ENCODE data around the gene ZNF740.
"Not testable (repeated sequence)": the region's sequence is repeated elsewhere in the genome, so short reads cannot be mapped to it uniquely, and the experiment has no call there.

ZNF740 gene, protein sequence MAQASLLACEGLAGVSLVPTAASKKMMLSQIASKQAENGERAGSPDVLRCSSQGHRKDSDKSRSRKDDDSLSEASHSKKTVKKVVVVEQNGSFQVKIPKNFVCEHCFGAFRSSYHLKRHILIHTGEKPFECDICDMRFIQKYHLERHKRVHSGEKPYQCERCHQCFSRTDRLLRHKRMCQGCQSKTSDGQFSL

DNA sequence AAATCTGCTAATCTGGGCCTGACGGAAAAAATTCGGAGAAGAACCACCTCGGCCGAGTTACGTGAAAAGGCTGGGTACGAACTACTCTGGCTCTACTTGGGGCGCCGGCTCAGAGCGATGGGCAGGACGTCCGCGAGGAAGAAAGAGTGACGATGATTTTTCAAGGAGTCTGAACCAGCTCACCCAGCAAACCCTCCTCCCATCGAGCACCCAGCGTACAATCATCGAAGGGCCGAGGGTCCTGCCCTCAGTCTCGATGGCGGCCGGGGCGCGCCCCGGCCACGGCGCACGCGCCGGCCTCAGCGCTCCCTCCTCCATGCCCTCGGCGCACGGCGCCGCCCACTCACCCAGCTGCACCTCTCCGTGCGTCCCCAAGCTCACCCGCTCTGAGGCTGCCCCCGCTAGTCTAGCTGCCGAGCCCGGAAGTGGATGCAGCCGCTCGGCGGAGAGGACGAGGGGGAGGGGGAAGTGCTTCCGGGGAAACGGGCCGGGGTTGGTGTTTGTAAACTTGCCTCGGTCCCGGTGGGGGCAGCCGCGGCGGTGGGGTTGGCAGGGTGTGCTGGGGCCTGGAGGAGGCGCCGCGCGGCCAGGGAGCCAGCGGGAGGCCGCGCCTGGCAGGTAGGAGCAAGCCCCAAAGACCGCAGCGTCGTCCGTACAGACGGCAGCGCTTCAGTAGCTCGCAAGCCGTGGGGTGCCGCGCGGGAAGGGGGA is at the start of gene ZNF740, which contains the start of gene CSAD:
Gene ZNF740, plus strand, starts transcription at position 503 of the 711 bp plus-strand sequence. CDS start 1,262 bp downstream, outside the sequence.
Gene CSAD, minus strand, starts transcription at position 706 of the 711 bp plus-strand sequence. CDS start 7,455 bp downstream, outside the sequence.
- peak; percentile 98 for DNase-seq (ENCODE audit: insufficient read length, low spot score)
- peak; percentile 51 for TF ChIP-seq POLR2A (IDR thresholded peaks at IDR 0.05; ENCODE audit: low read depth, low read length)
- FAIRE-seq, result peak; percentile 65

DNA sequence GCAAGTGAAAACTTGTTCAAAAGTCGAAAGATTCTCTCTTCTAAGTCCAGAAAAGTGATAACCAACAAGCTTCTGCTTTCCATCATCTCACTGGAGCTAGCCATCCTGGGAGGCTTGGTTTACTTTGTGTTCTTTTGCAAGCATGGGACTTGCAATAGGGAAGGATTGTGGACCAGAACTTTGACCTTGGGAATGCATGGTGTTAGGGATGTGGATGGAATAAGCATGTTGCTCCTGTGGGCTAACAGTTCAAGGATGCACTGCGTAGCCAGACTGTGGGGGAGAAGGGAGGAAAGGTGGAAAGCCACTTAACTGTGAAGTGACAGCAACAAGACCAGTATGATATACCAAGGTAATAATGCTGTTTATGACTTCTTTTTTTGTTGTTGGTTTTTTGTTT is 48.7 kb upstream of the ZNF740 start:
- DNase-seq (ENCODE audit: insufficient read length, low spot score), result no peak
- TF ChIP-seq POLR2A (IDR thresholded peaks at IDR 0.05; ENCODE audit: low read depth, low read length), result no peak
- FAIRE-seq, result no peak

DNA sequence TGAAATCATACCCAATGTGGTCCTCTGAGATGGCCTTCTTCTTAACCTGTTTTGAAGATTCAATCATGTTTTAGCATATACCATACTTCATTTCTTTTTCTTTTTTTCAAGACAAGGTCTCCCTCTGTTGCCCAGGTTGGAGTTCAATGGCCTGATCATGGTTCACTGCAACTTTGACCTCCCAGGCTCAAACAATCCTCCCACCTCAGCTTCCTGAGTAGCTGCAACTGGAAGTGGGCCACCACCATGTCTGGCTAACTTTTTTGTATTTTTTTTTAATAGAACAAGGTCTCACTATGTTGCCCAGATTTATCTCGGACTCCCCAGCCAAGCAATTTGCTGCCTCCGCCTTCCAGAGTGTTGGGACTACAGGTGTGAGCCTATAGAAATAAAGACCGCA is 46.8 kb upstream of the ZNF740 start:
- no peak for TF ChIP-seq POLR2A (IDR thresholded peaks at IDR 0.05; ENCODE audit: low read depth, low read length)
- DNase-seq (ENCODE audit: insufficient read length, low spot score), result no peak
- no peak for FAIRE-seq

DNA sequence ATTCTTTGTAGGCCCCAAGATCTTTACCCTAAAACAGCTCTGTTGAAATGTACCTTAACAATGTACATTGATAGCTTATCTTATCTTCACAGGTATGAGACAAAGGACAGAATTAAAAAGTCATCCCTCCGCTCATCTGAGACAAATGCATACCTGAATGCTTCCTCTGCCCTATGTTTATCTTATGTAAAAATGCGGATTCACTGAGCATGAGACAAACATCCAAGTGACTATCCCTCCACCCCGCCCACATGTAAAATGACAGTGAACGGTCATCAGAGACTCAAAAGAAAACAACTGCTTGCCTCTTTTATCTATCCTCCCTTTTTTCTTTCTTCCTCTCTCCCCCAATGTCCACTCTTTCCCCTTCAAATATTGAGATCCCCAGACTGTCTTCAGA is 37.2 kb upstream of the ZNF740 start:
- FAIRE-seq (no peak), DNase-seq (ENCODE audit: insufficient read length, low spot score) (no peak)
- TF ChIP-seq POLR2A (IDR thresholded peaks at IDR 0.05; ENCODE audit: low read depth, low read length), result no peak

DNA sequence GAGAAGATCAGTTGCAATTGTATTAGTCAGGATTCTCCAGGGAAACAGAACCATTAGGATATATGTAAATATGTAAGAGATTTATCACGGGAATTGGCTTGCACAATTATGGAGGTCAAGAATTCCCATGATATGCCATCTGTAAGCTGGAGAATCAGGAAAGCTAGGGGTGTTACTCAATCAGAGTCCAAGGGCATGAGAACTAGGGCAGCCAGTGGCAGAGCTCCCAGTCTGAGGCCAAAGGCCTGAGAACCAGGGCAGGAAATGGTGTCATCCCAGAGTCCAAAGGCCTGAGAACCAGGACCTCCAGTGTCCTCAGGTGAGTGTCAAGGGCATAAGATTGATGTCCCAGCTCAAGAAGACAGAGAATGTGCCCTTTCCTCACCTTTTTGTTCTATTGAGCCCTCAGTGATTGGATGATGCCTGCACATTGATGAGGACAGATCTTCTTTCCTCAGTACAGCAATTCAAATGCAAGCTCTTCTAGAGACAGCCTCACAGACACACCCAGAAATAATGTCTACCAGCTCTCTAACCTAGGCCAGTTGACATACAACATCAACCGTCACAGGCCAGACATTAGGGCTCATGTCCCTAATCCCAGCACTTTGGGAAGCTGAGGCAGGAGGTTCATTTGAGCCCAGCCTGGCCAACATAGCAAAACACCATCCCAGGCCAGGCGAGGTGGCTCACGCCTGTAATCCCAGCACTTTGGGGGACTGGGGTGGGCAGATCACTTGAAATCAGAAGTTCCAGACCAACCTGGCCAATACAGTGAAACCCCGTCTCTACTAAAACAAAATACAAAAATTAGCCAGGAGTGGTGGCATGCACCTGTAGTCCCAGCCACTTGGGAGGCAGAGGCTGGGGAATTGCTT is 34.9 kb upstream of the ZNF740 start:
- no peak for TF ChIP-seq POLR2A (IDR thresholded peaks at IDR 0.05; ENCODE audit: low read depth, low read length)
- FAIRE-seq (no peak), DNase-seq (ENCODE audit: insufficient read length, low spot score) (no peak)

DNA sequence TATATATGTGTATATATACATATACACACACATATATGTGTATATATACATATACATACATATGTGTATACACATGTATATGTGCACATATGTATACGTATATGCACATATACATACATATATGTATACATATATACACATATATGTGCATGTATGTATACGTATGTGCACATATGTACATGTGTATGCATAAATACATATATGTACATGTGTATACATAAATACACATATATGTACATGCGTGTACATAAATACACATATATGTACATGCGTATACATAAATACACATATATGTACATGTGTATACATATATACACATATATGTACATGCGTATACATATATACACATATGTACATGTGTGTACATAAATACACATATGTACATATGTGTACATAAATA is 33.3 kb upstream of the ZNF740 start:
- DNase-seq (ENCODE audit: insufficient read length, low spot score) (no peak), FAIRE-seq (no peak)
- no peak for TF ChIP-seq POLR2A (IDR thresholded peaks at IDR 0.05; ENCODE audit: low read depth, low read length)

DNA sequence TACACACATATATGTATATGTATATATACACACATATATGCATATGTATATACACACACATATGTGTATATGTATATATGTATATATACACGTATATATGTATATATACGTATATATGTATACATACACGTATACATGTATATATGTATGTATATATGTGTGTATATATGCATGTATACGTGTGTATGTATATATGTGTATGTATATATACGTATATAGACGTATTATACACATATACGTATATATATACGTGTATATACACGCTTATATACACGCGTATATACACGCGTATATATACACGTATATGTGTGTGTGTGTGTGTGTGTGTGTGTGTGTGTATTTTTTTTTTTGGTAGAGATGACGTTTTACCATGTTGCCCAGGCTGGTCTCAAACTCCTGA is 32.9 kb upstream of the ZNF740 start:
- TF ChIP-seq POLR2A (IDR thresholded peaks at IDR 0.05; ENCODE audit: low read depth, low read length), result no peak
- no peak for FAIRE-seq
- DNase-seq (ENCODE audit: insufficient read length, low spot score), result no peak

DNA sequence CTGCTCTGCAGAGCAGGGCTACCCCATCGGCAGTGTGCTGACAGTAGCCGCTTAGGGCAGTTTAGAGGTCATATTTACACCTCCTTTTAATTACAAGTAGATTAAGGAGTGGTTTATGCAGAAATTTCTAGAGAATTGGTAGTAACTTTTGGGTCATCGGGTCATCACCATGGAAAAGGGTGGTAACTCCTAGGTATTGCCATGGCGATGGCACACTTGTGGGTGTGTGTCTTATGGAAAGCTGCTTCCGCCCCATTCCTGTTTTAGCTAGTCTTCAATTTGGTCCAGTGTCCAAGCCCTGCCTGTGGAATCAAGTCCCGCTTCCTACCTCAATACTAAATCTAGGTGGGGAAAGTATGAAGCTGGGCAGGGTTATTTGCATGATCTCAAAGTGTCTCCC is 29.5 kb upstream of the ZNF740 start:
- no peak for TF ChIP-seq POLR2A (IDR thresholded peaks at IDR 0.05; ENCODE audit: low read depth, low read length)

DNA sequence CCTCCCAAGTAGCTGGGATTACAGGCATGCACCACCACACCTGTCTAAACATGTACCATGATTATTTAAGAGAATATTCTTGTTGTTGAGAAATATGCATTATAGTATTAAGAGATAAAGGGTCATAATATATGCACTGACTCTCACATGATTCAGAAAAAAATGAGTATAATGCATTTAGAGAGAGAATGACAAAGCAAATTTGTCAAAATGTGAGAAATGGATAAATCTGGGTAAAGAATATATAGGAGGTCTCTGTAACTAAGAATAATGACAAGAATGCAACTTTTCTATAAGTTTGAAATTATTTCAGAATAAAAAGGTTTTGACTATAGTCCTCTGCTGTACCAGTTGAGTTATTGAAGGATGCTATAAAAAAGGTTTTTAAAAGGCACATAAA is 28.1 kb upstream of the ZNF740 start:
- DNase-seq (ENCODE audit: insufficient read length, low spot score) (no peak), FAIRE-seq (no peak)
- no peak for TF ChIP-seq POLR2A (IDR thresholded peaks at IDR 0.05; ENCODE audit: low read depth, low read length)

More for the DNA sequence above, 29.5 kb upstream of the ZNF740 start:
- no peak for DNase-seq (ENCODE audit: insufficient read length, low spot score)
- no peak for FAIRE-seq

DNA sequence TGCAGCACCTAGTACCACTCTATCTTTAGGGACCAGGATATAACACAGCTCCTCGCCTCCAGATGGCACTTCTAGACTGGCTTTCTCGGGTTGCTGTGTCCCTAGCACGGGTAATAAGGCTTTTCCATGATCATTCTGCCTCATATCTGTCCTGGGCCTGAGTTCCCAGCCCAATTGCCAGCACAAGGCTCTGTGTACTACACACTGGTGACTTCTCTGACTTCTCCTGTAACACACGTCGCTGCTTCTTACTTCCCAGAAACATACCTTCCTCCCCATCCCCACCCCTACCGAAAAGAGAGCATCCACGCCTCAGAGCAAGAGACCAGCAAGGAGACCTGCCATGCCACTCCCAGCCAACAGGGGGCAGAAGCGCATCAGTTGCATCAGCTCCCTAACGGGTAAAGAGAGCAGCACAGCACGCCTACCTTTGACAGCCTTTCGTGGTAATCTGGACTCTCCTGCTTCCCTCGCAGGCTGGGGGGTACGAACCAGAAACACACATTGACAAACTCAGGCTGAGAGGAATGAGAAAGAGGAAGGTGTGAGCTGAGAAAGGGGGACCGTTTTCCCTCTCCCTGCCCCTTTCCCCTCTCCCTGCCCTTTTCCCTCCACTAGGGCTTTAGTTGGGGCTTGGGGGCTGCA is 21.2 kb upstream of the ZNF740 start:
- FAIRE-seq, result peak; percentile 30
- TF ChIP-seq POLR2A (IDR thresholded peaks at IDR 0.05; ENCODE audit: low read depth, low read length), result no peak
- DNase-seq (ENCODE audit: insufficient read length, low spot score), result peak; percentile 82

DNA sequence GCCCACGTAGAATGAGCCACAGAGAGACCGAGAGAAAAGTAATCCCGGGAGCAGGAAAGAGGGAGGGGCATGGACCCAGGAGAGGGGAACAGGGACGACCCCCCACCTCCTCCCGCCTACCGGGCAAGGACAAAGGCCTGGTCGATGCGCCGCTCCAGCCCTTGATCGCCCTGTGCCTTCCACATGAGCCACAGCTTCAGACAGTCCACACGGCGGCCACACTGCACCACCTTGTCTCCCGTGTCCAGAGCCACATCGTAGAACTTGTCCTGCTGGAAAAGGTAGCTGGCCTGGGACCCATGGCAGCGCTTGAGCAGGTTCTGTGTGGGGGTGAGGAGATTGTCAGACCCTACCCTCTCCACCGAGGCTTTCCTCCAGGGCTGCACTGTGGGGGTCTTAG is 20.5 kb upstream of the ZNF740 start:
- DNase-seq (ENCODE audit: insufficient read length, low spot score) (no peak), FAIRE-seq (no peak)
- TF ChIP-seq POLR2A (IDR thresholded peaks at IDR 0.05; ENCODE audit: low read depth, low read length), result no peak

DNA sequence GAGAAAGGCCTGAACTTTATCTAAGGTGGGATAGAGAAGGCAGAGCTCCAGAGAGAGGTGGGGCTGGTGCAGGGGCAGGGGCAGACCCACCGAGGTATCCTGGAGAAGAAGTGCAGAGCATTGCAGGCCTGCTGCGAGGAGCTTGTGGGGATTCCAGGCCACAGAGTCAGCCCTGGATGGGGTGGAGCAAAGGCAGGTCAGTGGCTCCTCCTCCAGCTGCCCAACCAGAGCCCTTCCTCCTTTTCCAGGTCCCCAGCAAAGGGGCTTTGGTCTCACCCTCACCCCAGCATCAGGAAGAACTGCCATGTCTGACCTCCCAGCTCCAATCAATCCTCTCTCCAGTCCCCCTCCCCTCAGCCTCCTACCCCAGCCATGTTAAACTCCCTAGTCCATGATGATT is 19.8 kb upstream of the ZNF740 start:
- no peak for DNase-seq (ENCODE audit: insufficient read length, low spot score)
- TF ChIP-seq POLR2A (IDR thresholded peaks at IDR 0.05; ENCODE audit: low read depth, low read length), result no peak
- FAIRE-seq, result no peak

DNA sequence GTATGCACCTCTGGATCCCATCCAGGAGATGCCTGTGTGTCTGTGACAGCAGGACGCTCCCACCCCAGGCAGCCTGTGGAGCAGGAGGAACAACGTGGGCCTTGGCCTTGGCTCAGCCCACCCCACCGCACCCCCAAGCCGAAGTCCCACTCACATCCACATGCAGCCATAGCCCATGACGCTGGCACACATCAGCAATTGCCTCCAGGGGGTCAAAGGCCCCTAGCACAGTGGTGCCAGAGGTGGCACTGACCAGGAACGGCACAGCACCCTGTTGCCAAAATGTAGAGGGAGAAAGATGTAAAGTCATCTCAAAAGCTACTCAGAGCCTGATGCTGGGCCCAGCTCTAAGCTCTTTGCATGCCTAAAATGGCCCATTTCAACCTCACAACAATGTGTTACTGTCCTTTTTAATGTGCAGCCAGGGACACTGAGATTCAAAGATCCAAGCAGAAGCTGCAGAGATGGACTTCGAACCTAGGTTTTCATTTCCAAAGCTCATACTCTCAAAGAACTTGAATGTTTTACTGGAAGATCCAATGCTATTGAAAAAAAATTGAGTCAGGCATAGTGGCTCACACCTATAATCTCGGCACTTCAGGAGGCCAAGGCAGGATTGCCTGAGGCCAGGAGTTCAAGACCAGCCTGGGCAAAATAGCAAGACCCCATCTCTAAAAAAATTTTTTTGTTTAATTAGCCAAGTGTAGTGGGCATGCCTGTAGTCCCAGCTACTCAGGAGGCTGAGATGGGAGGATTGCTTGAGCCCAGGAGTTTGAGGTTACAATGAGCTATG is 19.2 kb upstream of the ZNF740 start:
- TF ChIP-seq POLR2A (IDR thresholded peaks at IDR 0.05; ENCODE audit: low read depth, low read length), result no peak
- DNase-seq (ENCODE audit: insufficient read length, low spot score), result no peak
- no peak for FAIRE-seq

DNA sequence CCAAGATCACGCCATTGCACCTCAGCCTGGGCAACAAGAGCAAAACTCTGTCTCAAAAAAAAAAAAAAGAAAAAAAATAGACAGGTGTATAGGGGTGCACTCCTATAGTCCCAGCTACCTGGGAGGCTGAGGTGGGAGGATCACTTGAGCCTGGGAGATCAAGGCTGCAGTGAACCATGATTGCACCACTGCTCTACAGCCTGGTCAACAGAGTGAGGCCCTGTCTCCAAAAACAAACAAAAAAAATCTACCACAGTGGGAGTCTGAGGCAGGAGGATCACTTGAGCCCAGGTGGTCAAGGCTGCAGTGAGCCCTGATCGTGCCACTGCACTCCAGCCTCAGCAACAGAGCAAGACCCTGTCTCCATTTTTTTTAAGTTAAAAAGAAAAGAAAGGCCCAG is 17.5 kb upstream of the ZNF740 start:
- not testable (repeated sequence) for DNase-seq (ENCODE audit: insufficient read length, low spot score); FAIRE-seq
